ENCODE data around the gene USP28.
A peak's percentile ranks its signal among the peaks of the same experiment; 100 is the strongest.

The USP28 gene

GRCh38 chr11:113817162-113817561 is 58.2 kb downstream of the USP28 start:
- Mint-ChIP-seq H3K4me1 (no peaks in the 10 kb centered on the region), H3K9me3 (no peaks in the 10 kb centered on the region), H3K36me3 (ENCODE audit: low read depth) (peaks cover 66% of the 10 kb centered on the region), H3K4me3 (no peak overlapping the region), H3K27me3 (ENCODE audit: low read depth) (no peaks in the 10 kb centered on the region), H3K27ac (no peak overlapping the region)
- TF ChIP-seq, protein P1, sequence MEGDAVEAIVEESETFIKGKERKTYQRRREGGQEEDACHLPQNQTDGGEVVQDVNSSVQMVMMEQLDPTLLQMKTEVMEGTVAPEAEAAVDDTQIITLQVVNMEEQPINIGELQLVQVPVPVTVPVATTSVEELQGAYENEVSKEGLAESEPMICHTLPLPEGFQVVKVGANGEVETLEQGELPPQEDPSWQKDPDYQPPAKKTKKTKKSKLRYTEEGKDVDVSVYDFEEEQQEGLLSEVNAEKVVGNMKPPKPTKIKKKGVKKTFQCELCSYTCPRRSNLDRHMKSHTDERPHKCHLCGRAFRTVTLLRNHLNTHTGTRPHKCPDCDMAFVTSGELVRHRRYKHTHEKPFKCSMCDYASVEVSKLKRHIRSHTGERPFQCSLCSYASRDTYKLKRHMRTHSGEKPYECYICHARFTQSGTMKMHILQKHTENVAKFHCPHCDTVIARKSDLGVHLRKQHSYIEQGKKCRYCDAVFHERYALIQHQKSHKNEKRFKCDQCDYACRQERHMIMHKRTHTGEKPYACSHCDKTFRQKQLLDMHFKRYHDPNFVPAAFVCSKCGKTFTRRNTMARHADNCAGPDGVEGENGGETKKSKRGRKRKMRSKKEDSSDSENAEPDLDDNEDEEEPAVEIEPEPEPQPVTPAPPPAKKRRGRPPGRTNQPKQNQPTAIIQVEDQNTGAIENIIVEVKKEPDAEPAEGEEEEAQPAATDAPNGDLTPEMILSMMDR (IDR thresholded peaks at IDR 0.05; ENCODE audit: unreplicated experiment in 3 of 3) = no peak

DNA sequence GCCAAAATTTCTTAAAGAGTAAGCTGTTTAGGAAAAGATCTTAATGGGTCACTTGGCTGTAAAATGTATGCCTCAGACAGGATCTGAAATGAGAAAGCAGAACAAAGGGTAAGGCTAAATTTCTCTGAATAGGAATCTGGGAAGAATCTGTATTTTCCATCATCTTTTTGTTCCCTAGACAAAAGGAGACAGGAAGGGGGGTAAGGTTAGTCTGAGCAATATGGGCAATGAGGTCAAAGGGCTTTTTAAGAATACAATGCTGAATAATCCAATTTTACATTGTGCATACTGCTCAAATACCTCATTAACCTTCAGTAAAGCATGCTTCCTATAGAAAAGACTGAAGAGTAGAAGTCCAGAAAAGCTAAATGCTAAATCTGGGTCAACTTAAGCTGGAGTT is 61.2 kb downstream of the USP28 start:
- no peak overlapping the region for H3K27ac Mint-ChIP-seq
- TF ChIP-seq, protein P1 (IDR thresholded peaks at IDR 0.05; ENCODE audit: unreplicated experiment in 3 of 3) = no peak
- no peaks in the 10 kb centered on the region for H3K4me1 Mint-ChIP-seq
- H3K27me3 Mint-ChIP-seq (ENCODE audit: low read depth) = no peaks in the 10 kb centered on the region
- no peak overlapping the region for H3K4me3 Mint-ChIP-seq
- H3K36me3 Mint-ChIP-seq (ENCODE audit: low read depth) = peaks cover 60% of the 10 kb centered on the region
- H3K9me3 Mint-ChIP-seq = no peaks in the 10 kb centered on the region

- Mint-ChIP-seq H3K9me3 (no peaks in the 10 kb centered on the region), H3K4me1 (no peaks in the 10 kb centered on the region), H3K36me3 (ENCODE audit: low read depth) (peaks cover 71% of the 10 kb centered on the region), H3K4me3 (no peak overlapping the region), H3K27ac (no peak overlapping the region), H3K27me3 (ENCODE audit: low read depth) (no peaks in the 10 kb centered on the region)
- TF ChIP-seq, protein P1 (IDR thresholded peaks at IDR 0.05; ENCODE audit: unreplicated experiment in 3 of 3) = no peak
These were observed 66.4 kb downstream of the USP28 start for GRCh38 chr11:113808931-113809330.

GRCh38 chr11:113806406-113806805 is 69.0 kb downstream of the USP28 start:
- TF ChIP-seq, protein P1 (IDR thresholded peaks at IDR 0.05; ENCODE audit: unreplicated experiment in 3 of 3) = peak; percentile 10 to 43 (median 20)

DNA sequence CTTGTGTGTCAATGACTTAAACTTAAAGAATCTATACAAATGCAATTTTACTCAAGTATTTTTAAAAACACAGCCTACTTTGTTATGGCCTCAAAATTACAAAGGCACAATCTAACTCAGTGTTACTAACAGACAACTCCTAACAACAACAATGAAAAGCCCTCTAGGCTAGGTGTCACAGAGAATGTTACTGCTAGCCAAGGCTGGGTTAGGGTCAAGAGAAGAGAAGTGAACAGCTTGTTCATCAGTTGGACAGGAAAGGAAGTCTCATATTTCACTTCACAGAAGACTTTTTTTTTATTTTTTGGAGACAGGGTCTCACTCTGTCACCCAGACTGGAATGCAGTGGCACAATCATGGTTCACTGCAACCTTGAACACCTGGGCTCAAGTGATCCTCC is 69.7 kb downstream of the USP28 start:
- no peaks in the 10 kb centered on the region for H3K27me3 Mint-ChIP-seq (ENCODE audit: low read depth)

More at GRCh38 chr11:113806406-113806805, 69.0 kb downstream of the USP28 start:
- H3K36me3 Mint-ChIP-seq (ENCODE audit: low read depth) = peaks cover 69% of the 10 kb centered on the region
- H3K4me1 Mint-ChIP-seq = no peaks in the 10 kb centered on the region
- no peaks in the 10 kb centered on the region for H3K9me3 Mint-ChIP-seq
- H3K4me3 Mint-ChIP-seq = no peak overlapping the region
- no peak overlapping the region for H3K27ac Mint-ChIP-seq
- no peaks in the 10 kb centered on the region for H3K27me3 Mint-ChIP-seq (ENCODE audit: low read depth)

DNA sequence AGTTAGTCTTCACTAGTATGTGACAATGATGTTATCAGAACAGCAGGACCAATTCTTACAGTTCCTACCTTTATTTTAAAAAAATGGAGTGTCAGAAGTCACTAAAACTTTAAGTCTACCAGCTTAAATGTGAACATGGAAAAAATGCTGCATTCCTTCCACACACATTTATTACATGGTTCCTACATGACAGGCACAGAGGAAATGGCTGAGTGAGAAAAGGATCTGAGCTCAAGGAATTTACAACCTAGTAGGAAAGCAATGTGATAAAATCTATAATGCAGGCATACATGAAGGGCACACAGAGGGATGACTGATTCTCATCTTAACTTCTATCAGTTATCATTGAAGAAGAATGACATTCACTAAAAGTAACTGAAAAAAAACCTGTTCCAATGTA is 72.8 kb downstream of the USP28 start:
- TF ChIP-seq, protein P1 (IDR thresholded peaks at IDR 0.05; ENCODE audit: unreplicated experiment in 3 of 3) = no peak
- Mint-ChIP-seq H3K4me1 (no peaks in the 10 kb centered on the region), H3K27me3 (ENCODE audit: low read depth) (no peaks in the 10 kb centered on the region), H3K36me3 (ENCODE audit: low read depth) (peaks cover 64% of the 10 kb centered on the region), H3K4me3 (no peak overlapping the region), H3K27ac (no peak overlapping the region), H3K9me3 (no peaks in the 10 kb centered on the region)

More for the DNA sequence above, 69.7 kb downstream of the USP28 start:
- H3K27ac Mint-ChIP-seq = no peak overlapping the region
- H3K9me3 Mint-ChIP-seq = no peaks in the 10 kb centered on the region
- H3K4me3 Mint-ChIP-seq = no peak overlapping the region
- H3K4me1 Mint-ChIP-seq = no peaks in the 10 kb centered on the region
- TF ChIP-seq, protein P1 (IDR thresholded peaks at IDR 0.05; ENCODE audit: unreplicated experiment in 3 of 3) = no peak
- H3K36me3 Mint-ChIP-seq (ENCODE audit: low read depth) = peaks cover 72% of the 10 kb centered on the region
